ENCODE data around the gene LAMB2. TPM values are rescaled to one million over a fixed set of nuclear protein-coding genes. Genes with fewer than 3 reads are reported as not detected.

The LAMB2 gene
- polyA plus RNA-seq, 1 of the 3 experiments (the other 2 are of a cell fraction), result 332 TPM

GRCh38 chr3:49120438-49121131 lies 12.3 kb downstream of the LAMB2 start, which contains the start of gene USP19 (continued):
- no peak for TF ChIP-seq USF2 (IDR thresholded peaks at IDR 0.05; ENCODE audit: borderline replicate concordance, low read depth, low read length)
- peak; percentile 83 for TF ChIP-seq MAX (IDR thresholded peaks at IDR 0.05; ENCODE audit: low read depth)
- TF ChIP-seq ELF1 (IDR thresholded peaks at IDR 0.05), result peak; percentile 82

GRCh38 chr3:49120096-49120437 lies 12.8 kb downstream of the LAMB2 start:
- Histone ChIP-seq H3K9ac (peak overlapping the region; percentile 89), H3K9me3 (no peaks in the 10 kb centered on the region), H3K36me3 (replicated peaks in 1 of 2; ENCODE audit: control insufficient read depth in 1 of 2, insufficient read depth in 2 of 2, low read length in 1 of 2) (peaks cover 33 to 72% of the 10 kb centered on the region in 2 experiments), H4K20me1 (ENCODE audit: insufficient read depth) (no peaks in the 10 kb centered on the region), H3K27me3 (ENCODE audit: insufficient read depth) (no peaks in the 10 kb centered on the region), H3K4me1 (ENCODE audit: control insufficient read depth in 1 of 2, insufficient read depth in 2 of 2, low read depth in 1 of 2, low read length in 1 of 2) (peaks cover 7 to 19% of the 10 kb centered on the region in 2 experiments; a peak in 2 of 4 replicates), H3K4me3 (ENCODE audit: low read depth in 2 of 2, low read length in 1 of 2) (peak overlapping the region; percentile 95 to 100), H3K9me2 (no peaks in the 10 kb centered on the region), H3K27ac (ENCODE audit: low read depth in 2 of 2, low read length in 1 of 2) (peak overlapping the region; percentile 96 to 98), H3K79me2 (ENCODE audit: insufficient read depth) (peaks cover 31% of the 10 kb centered on the region), H3F3A (replicated peaks; ENCODE audit: insufficient read depth) (peaks cover 36% of the 10 kb centered on the region), H2AFZ (ENCODE audit: low read depth) (peak overlapping the region; percentile 24; the same call in 1 of the 2 replicates), H3K4me2 (peak overlapping the region; percentile 100)
- 0% methylated on average over 1 of the region's 9 CpGs for WGBS (ENCODE audit: low lambda C conversion rate)
- TF ChIP-seq FOXM1 (IDR thresholded peaks at IDR 0.05; ENCODE audit: low read depth) (no peak), NFIC (IDR thresholded peaks at IDR 0.05; ENCODE audit: borderline replicate concordance) (no peak), RCOR1 (IDR thresholded peaks at IDR 0.05; ENCODE audit: low read length) (no peak), YY1 (IDR thresholded peaks at IDR 0.05; ENCODE audit: low read depth) (no peak), SIN3A (IDR thresholded peaks at IDR 0.05; ENCODE audit: borderline replicate concordance, low read depth, low read length) (no peak), FOSL2 (IDR thresholded peaks at IDR 0.05; ENCODE audit: borderline replicate concordance, low read depth) (no peak), ZBTB33 (IDR thresholded peaks at IDR 0.05; ENCODE audit: borderline replicate concordance, low read depth) (no peak), TAF1 (IDR thresholded peaks at IDR 0.05; ENCODE audit: borderline replicate concordance, low read depth, low read length) (no peak), MXI1 (IDR thresholded peaks at IDR 0.05; ENCODE audit: low read depth, low read length) (no peak), GATA2 (CRISPR knock-in tag; IDR thresholded peaks at IDR 0.05) (no peak), RXRA (IDR thresholded peaks at IDR 0.05; ENCODE audit: borderline replicate concordance, low read depth) (no peak), TCF12 (IDR thresholded peaks at IDR 0.05) (no peak), FOXJ3 (CRISPR knock-in tag; IDR thresholded peaks at IDR 0.05) (no peak), CTCF (IDR thresholded peaks at IDR 0.05) (no peak), IRF3 (IDR thresholded peaks at IDR 0.05; ENCODE audit: low read depth, low read length) (no peak), SMC3 (IDR thresholded peaks at IDR 0.05; ENCODE audit: low read depth, low read length) (no peak)
- CTCF ChIA-PET, result interaction anchor here (0.8 to 4.0 kb wide), 3 partner anchors 11 to 38 kb away, joined by 3 to 26 read pairs (median 6); partner anchors contain the start of genes LAMB2 and QRICH1
- POLR2A ChIA-PET, result interaction anchor here (0.6 to 4.0 kb wide), 6 partner anchors 11 to 113 kb away, joined by 4 to 25 read pairs (median 9); partner anchors contain the start of genes LAMB2, NDUFAF3, QARS1 and QRICH1
- DNase-seq, result no peak
